Stimulated activated CD4-positive, alpha-beta T cell treated with anti-CD3 and anti-CD28 coated beads, Interleukin-15, amount 100 ng/mL, for 48 hours (primary cell): Measurements from ENCODE around the gene KLK12.

Experiments
- DNase-seq, 2 donors: peaks; one replicate each; pipeline ENCODE4 v3.0.0-alpha.2; 2020; ENCODE audit warnings: low read depth in 2 of 2

Gene KLK12

DNA sequence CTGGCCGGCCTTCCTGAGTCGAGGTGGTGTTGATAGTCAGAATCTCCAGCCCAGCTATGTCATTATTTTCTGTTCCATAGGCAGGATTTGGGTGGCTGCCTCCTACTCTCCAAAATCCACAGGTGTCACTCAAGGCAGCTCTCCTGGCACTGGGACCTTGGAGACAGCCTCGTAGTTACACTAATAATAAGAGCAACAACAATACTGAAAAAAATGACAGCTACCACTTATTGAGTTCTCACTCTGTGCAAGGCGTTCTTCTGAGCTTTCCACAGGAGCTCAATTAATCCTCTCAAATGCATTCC is 12.2 kb upstream of the KLK12 start:
- no peak for DNase-seq

DNA sequence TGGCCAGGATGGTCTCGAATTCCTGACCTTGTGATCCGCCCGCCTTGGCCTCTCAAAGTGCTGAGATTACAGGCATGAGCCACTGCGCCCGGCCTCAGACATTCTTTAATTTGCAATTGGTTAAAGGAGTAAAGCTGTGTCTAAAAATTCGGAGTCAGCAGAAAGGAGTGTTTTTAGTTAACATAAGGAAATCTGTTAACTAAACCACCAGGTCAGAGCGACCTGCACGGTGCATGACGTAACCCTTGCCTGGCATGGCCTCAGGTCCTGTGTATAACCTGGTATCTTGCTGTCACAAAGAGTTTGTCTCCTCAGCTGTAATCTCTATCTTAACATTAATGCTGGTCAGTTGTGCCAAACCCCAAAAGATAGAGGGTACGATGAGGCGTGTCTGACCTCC is 9.5 kb upstream of the KLK12 start:
- DNase-seq, result no peak

DNA sequence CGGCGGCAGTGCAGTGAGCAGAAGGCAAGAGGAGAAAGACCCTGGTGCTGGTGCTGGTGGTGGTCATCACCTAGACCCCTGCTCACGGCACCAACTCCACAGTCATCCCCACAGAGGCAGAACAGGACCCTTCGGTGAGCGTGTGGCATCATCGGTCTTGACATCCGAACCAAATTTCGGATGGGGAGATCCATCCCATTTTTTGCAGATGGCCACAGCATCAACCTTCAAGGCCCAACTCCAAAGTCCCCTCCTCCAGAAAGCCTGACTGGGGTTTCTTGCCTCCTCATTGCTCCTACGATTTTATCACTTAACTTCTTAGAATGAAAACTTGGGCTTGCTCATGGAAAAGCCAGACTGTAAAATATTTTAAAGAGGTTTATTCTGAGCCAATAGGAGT is 8.7 kb upstream of the KLK12 start:
- DNase-seq, result no peak

DNA sequence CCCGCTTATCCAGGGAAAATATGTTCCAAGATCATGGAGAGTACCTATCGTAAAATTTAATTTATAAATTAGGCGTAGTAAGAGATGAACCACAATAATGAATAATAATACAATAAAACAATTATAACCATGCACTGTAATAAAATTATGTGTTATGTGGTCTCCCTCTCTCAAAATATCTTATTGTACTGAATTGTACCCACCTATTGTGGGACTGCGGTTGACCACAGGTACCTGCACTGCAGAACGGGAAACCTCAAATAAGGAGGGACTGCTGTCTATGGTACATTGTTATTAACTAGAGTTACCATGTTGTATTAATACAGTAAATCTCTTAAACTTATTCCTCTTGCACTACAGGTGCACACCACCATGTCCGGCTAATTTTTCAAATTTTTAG is 5.3 kb upstream of the KLK12 start:
- no peak for DNase-seq

DNA sequence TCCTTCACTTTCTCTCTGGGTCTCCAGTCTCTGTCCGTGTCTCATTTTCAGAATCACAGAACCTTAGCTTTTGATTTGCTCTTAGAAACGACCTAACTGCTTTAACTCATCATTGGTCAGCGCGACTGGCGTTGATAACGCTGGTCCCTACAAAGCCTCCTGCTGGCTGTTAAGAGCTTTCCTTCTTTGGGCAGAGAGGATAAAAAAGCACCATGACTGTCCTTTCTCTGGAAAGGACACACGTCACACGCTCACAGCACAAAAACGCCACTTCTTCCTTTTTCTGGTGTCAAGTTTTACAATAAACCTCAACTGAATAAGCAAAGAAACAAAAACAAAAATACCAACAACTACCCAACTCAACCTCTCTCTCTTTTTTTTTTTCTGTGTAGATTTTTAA is 1.7 kb upstream of the KLK12 start:
- no peak for DNase-seq

DNA sequence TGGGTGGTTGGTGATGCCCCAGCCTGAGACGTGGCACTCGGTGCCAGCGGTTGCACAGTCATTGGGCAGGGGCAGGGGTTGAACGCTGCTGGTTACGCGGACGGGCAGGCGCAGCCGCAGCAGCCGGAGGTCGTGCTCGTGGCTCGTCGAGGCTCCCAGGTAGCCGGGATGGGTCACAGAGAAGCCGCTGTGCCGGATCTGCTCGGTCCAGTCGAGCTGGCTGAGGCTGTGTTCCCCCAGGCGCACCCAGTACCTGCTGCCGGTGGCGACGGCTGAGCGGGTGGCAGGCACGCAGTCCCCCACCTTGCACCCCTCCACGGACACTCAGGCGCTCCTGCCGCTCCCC is 2.9 kb downstream of the KLK12 start:
- no peak for DNase-seq

DNA sequence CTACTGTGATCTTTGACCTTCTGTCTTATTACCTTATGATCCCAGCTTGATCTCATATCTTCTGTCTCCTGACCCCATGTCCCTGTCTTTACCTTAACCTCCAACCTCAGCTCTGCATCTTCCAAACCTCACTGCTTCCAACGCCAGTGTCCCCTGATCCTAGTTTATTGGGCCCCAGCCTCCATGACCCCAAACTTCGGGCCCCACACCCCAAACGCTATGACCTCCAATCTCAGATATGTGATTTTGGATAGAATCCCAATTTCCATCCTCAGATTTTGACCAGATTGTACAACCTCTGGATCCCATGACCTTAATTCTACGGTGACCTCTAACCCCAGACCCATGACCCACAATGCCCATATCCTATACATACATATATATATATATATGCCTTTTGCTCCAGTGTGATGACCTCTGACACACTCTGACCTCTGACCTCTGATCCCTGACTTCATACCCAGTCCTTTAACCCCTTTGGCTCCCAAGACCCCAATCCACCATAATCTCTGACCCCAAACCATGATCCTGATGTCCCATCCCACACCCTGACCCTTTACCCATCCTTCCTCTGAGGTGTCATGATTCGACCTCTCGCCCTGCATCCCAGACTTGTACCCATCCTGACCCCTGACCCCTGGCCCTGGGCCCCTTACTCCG is 3.5 kb downstream of the KLK12 start:
- DNase-seq, result no peak

DNA sequence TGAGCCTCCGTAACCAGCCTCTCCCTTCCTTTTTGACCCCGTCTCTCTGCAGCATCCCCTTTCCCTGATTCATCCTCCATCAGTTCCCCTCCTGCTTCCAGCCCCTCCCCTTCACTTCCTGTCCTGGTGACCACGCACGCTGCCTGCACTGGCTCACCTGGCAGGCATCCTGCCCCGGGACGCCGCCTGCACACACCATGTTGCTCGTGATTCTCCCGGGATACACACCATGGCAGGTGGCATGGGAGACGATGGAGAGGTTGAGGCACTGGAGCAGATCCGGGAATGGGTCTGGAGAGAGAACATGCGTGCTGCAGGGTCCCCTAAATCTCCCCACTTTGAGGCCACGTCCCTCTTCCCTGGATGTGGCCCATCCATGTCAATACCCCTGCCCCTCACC is 4.2 kb downstream of the KLK12 start:
- DNase-seq, result no peak

DNA sequence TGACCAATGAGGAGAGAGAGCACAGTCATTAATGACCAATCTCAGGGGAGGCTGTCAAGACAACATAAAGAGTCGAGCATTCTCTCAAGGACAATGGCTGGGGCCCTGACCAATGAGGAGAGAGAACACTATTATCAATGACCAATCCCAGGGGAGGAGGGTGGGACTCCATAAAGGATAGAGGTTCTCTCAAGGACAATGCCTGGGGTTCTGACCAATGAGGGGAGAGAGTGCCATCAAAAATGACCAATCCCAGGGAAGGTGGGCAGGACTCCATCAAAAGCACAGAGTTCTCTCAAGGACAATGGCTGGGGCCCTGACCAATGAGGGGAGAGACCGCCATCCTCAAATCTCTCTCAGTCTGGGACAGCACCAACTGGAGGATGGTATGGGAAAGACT is 5.1 kb downstream of the KLK12 start:
- DNase-seq, result no peak

DNA sequence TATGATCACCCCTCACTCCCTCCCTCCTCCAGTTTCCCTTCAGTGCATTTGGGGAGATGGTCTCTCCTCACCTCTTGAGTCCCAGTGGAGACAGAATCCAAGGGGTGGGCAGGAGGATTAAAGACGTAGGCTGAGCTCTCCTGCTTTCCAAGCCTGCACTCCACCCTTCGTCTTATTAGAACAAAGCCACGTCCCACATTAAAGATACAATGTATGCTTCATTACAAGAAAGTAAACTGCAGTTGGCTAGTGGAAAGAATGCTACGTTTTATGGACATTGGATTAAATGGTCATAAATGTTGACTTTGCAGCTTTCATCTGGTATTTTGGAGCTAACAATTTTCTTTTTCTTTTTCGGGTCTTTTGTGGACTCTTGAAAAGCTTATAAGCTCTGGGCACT is 6.9 kb downstream of the KLK12 start:
- DNase-seq, result no peak

DNA sequence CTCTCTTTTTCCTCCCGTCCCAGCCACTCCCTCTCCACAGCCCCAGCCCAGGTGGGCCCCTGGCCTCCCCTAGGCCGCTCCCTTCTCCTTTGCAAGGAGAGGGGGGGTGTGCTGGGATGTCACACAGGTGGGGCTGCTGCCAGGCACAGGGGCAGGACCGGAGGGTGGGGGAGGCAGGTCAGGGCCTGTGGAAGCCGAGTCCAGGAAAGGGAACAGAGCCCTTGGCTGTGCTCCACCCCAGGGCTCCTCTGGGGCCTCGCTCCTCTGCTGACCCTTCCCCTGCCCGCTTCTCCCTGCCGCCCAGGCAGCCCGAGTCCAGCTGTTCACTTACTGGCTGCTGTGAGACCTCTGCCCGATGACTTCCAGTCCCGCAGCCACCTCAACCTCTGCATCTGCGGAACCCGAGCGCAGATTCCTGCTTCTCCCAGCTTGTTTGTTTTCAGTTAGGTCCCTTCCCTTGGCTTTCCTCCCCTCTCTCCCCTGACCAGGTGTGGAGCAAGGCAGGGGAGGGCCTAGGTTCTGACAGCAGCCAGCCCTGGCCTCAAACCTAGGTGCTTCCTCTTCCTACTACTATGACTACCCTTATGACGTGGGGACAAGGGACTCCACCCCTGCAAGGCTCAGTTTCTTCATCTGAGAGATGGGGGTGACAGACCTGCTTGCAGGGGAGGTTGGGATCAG is 7.5 kb downstream of the KLK12 start:
- DNase-seq, result no peak

DNA sequence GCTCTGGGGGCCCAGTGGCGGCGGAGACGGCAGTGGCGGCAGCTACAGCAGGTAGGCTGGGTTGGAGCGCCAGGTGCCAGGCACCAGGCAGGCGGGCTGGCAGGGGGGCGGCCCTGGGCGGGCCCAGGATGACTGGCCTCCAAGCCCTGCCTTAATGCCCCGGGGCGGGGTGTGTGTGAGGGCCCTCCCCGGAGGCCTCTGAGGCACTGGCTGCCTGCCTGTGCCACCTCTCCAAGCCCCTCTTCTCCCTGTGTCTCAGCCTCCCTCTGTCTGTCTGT is 8.3 kb downstream of the KLK12 start, which contains the start of gene KLK11:
TSS of gene KLK11 (minus strand) at position 63 of the 278 bp plus-strand sequence. CDS start 985 bp downstream, outside the sequence.
- DNase-seq, result no peak

DNA sequence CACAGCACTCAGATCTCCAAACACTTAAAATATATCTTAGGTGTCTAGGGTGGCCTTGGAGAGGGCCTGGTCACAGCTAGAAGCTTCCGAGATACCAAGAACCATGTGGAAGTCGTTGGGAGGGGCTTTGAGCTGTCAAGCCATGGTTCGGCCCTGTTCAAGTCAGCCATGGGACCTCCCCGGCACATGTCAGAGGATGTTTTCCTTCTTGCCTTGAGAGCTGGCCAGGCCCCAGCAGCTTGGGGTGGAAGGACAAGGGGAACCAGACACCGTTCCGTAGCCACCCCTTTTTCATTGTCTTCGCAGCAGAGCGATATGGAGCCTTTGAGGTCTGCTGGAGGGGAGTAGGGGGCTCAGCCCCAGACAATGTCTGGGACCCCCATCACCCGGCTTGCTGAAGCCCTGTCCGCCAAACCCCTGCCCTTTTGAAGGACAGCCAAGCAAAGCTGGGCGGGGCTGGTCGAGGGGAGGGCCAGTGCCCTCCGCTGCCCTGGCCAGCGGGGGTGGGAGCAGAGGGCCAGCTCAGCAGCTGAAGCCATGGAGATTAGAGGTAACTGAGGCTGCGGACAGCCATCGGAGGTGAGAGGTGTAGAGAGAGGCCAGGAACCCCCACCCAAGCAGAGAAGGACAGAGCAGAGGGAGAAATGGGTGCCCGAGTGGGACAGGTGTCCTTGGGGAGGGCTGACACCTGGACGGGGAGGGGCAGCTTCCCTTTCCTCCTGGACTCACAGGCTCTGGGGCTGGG is 8.8 kb downstream of the KLK12 start:
- no peak for DNase-seq

DNA sequence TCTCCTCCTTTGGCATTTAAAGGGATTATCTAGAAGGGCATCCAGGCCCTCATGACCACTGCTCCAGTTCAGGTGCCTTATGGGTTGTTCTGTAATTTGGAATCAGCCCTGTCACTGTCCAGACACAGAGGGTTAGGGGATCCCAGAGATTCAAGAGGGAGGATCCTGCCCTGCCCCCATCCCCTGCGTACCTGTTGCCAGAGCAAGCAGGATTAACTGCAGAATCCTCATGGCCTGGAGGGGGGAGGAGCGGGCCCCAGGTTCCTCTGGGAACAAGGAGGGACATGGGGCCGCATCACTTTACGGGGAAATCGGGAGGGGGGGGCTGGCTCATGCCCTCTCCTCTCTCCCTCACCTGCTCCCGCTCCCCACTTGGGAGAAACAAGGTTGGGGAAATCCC is 9.4 kb downstream of the KLK12 start:
- DNase-seq, result no peak

DNA sequence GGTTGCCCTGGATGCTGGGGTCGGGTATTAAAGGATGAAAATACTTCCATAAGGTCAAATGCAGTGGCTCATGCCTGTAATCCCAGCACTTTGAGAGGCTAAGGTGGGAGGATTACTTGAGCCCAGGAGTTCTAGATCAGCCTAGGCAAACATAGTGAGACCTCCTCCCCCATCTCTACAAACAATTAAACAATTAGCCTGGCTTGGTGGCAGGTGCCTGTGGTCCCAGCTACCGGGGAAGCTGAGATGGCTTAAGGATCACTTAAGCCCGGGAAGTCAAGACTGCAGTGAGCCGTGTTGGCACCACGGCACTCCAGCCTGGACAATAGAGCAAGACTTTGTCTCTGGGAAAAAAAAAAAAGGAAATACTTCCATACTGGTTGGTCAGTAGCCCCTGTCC is 9.9 kb downstream of the KLK12 start:
- DNase-seq, result no peak

DNA sequence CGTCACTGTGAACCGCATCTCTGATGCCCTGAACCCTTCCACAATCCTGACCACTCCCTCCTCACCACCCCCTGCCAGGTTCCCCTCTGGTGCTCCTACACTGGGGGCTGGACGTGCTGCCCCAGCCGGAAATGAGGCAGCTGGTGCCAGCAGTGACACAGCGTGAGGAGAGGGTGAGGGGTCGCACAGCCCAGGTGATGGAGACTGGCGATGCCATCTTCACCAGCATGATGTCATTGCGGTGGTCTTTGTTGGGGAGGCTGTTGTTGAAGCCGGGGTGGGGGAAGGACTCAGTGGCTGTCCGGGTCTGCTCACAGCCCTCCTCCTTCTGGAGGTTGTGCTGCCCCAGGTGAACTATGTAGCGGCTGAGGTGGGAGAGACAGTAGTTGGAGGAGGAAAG is 10.9 kb downstream of the KLK12 start:
- DNase-seq, result no peak

DNA sequence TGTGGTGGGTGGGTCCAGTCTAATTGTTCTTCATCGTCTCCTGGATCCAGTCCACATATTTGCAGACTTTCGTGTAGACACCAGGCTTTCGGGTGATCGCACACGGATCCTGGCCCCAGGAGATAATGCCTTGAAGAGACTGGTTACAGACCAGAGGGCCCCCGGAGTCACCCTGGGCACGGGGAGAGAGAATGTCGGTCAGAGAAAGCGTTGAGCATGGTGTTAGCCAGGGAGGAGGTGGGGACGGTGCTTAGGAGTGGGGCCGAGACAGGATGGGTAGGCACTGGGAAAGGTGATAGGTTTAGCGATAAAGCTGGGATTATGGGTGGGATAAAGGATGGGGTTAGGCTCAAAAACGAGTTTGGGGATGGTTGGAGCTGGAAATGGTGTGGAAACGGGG is 12.3 kb downstream of the KLK12 start:
- DNase-seq, result no peak

DNA sequence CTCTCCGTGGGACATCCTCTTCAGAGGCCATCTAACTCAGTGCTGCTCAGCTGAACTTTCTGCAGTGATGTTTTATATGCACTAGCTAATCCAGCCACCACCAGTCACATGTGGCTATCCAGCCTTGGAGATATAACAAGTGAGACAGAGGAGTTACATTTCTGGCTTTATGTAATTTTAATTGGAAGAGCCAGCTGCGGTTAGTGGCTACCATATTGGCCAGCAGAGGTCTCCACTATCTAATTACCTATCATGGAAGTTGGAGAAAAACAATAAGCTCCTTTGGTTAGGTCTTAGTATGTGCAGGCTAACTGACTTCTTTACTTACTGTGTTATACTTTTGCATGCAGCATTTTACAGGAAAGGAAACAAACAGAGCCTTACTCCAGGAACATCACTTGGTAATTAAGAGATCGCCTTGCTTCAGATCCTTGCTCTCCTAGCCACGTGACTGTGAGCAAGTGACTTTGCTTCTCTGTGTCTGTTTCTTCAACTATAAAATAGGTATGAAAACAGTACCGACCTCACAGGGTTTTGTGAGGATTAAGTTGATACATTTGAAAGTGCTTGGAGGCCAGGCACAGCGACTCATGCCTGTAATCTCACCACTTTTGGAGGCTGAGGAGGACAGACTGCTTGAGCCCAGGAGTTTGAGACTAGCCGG is 13.7 kb downstream of the KLK12 start:
- DNase-seq, result no peak

DNA sequence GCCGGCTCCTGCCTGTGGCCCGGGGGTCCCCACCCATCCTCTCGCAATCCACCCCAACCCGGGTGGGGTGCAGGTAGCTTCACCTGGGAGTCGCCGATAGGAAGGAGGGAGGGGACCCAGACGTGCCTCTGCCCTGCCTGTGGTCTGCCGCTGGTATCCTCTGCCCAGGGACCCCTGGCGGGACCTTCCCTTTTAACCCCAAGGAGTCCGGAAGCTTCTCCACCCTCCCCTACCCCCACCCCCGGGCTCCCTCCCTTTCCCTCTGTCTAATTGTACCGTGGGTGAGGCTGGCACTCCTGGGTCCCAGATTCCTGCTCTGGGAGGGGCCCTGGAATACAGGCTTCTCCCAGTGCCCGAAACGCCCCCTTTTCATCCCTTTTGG is 15.3 kb downstream of the KLK12 start, which contains the start of gene KLK10:
TSS of gene KLK10 (minus strand) at position 166 of the 382 bp plus-strand sequence. CDS start 579 bp downstream, outside the sequence.
- no peak for DNase-seq

DNA sequence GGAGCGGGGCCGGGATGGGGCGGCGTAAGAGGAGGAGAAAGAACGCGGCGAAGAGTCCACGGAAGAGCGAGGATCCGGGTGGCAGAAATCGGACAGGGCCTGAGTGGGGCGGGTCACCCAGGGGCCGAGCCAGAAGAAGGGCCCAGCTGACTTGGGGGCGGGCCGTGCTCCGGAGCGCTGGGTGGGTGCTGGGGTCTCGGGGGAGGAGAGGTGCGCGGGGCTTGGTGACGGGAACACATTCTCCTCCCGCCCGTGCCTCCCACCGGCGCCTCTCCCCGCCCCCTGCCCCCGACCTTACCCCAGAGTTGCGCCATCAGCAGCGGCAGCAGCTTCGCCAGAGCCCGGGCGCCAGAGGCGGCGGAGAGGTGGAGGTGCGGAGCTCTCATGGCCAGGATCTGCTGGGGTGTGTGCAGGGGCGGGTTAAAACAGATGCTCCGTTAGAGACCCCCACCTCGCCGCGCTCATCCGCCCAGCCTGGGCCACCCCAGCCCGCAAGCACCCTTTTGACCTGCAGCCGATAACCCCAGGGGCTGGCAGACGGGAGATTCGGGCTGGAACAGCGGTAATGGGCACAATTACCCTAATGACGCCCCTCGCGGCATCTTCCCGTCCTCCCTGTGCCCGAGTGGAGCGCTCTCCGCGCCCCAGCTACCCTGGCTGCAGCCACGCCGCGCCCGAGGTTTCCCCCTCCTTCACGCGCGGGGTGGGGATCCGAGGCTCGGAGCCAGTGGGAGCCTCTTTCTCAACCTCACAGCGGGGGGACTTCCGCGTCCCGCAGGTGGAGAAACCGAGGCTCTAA is 15.9 kb downstream of the KLK12 start:
- no peak for DNase-seq

DNA sequence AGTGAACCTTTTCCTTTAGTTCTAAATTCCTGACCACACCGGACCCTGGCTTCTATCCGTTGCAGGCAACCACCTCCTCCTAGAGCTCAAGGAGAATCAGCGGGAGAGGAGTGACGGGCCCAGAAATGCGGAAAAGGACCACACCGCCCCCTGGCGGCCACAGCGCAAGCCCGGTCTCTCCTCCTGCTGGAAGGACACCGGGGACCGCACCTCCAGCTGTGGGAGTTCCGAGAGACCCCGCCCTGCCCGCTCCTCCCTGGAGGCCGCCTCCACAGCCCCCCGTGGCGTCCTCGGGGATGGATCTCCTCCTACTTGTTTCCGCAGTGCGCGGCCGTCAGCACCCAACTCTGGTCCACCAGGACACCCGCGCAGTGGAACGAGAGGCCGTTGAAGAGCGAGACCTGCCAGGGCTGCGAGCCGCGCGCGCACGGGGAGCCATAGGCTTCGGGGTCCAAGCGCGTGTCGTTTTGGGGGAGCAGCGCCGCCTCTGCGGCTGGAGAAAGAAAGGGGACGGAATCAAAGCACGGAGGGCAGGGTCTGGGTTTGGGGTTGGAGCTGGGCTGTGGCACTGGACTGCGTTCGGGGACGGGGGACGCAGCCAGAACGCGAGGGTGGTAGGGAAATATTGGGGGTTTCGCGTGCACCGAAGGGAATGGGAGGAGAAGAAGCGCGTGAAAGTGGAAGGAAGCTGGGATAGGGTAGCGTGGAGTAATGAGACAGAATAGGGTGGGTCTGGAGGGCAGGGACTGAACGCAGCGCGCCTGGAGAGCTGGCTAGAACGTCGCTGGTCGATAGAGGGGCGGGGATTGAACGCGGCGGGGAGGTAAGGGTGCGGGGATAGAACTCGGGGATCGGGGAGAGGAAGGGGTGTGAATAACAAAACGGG is 17.8 kb downstream of the KLK12 start:
- peak; percentile 43 to 47 for DNase-seq
